ENCODE data around the gene ZNF385B.

The ZNF385B gene

DNA sequence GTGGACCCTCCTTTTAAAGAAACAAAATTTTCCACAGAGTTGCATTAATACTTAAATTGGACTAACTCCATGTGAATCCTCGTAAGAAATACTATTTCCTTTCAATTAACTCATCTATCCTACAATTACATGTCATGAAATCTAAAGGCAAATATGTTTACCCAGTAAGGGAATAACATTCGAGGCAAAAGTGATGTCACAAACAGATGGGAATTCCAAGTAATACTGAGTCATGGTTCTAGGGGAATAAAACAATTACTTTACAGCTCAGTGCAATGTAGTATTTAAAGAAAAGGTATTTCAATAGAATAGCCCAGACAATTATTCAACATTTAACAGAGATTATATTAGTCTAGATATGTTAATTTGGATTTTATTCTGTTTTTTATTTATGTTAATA lies 205.8 kb downstream of the ZNF385B start:
- TF ChIP-seq POLR2AphosphoS5 (IDR thresholded peaks at IDR 0.05; ENCODE audit: low read depth): no peak
- TF ChIP-seq, protein P1, sequence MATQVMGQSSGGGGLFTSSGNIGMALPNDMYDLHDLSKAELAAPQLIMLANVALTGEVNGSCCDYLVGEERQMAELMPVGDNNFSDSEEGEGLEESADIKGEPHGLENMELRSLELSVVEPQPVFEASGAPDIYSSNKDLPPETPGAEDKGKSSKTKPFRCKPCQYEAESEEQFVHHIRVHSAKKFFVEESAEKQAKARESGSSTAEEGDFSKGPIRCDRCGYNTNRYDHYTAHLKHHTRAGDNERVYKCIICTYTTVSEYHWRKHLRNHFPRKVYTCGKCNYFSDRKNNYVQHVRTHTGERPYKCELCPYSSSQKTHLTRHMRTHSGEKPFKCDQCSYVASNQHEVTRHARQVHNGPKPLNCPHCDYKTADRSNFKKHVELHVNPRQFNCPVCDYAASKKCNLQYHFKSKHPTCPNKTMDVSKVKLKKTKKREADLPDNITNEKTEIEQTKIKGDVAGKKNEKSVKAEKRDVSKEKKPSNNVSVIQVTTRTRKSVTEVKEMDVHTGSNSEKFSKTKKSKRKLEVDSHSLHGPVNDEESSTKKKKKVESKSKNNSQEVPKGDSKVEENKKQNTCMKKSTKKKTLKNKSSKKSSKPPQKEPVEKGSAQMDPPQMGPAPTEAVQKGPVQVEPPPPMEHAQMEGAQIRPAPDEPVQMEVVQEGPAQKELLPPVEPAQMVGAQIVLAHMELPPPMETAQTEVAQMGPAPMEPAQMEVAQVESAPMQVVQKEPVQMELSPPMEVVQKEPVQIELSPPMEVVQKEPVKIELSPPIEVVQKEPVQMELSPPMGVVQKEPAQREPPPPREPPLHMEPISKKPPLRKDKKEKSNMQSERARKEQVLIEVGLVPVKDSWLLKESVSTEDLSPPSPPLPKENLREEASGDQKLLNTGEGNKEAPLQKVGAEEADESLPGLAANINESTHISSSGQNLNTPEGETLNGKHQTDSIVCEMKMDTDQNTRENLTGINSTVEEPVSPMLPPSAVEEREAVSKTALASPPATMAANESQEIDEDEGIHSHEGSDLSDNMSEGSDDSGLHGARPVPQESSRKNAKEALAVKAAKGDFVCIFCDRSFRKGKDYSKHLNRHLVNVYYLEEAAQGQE (IDR thresholded peaks at IDR 0.05; ENCODE audit: insufficient replicate concordance, low read depth): no peak
- TF ChIP-seq, protein P2, sequence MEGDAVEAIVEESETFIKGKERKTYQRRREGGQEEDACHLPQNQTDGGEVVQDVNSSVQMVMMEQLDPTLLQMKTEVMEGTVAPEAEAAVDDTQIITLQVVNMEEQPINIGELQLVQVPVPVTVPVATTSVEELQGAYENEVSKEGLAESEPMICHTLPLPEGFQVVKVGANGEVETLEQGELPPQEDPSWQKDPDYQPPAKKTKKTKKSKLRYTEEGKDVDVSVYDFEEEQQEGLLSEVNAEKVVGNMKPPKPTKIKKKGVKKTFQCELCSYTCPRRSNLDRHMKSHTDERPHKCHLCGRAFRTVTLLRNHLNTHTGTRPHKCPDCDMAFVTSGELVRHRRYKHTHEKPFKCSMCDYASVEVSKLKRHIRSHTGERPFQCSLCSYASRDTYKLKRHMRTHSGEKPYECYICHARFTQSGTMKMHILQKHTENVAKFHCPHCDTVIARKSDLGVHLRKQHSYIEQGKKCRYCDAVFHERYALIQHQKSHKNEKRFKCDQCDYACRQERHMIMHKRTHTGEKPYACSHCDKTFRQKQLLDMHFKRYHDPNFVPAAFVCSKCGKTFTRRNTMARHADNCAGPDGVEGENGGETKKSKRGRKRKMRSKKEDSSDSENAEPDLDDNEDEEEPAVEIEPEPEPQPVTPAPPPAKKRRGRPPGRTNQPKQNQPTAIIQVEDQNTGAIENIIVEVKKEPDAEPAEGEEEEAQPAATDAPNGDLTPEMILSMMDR (IDR thresholded peaks at IDR 0.05; ENCODE audit: insufficient read depth, low read length): no peak
- TF ChIP-seq SPI1 (IDR thresholded peaks at IDR 0.05; ENCODE audit: borderline replicate concordance, low read depth): no peak
- no peak for DNase-seq (ENCODE audit: low read depth in 1 of 2, low spot score in 1 of 2)
- no peaks in the 10 kb centered on the region for H3K27me3 ChIP-seq (ENCODE audit: insufficient read depth, poor library complexity, severe bottlenecking)
- no peak overlapping the region for H3K4me3 ChIP-seq (replicated peaks; ENCODE audit: insufficient read depth, low read length)
- H3K27ac ChIP-seq (replicated peaks): no peak overlapping the region

- no peak overlapping the region for H3K4me3 ChIP-seq (replicated peaks; ENCODE audit: insufficient read depth, low read length)
- H3K27me3 ChIP-seq (ENCODE audit: insufficient read depth, poor library complexity, severe bottlenecking): no peaks in the 10 kb centered on the region
- no peak for DNase-seq (ENCODE audit: low read depth in 1 of 2, low spot score in 1 of 2)
- TF ChIP-seq GABPA (IDR thresholded peaks at IDR 0.05; ENCODE audit: low read depth): no peak
- TF ChIP-seq, protein P2 (IDR thresholded peaks at IDR 0.05; ENCODE audit: insufficient read depth, low read length): no peak
- no peak for TF ChIP-seq SPI1 (IDR thresholded peaks at IDR 0.05; ENCODE audit: borderline replicate concordance, low read depth)
- TF ChIP-seq, protein P1 (IDR thresholded peaks at IDR 0.05; ENCODE audit: insufficient replicate concordance, low read depth): no peak
- no peak for TF ChIP-seq POLR2AphosphoS5 (IDR thresholded peaks at IDR 0.05; ENCODE audit: low read depth)
- no peak overlapping the region for H3K27ac ChIP-seq (replicated peaks)
These were observed 206.6 kb downstream of the ZNF385B start for GRCh38 chr2:179654806-179655205.

GRCh38 chr2:179652296-179652695 lies 209.1 kb downstream of the ZNF385B start:
- TF ChIP-seq POLR2AphosphoS5 (IDR thresholded peaks at IDR 0.05; ENCODE audit: low read depth) (no peak), SPI1 (IDR thresholded peaks at IDR 0.05; ENCODE audit: borderline replicate concordance, low read depth) (no peak), GABPA (IDR thresholded peaks at IDR 0.05; ENCODE audit: low read depth) (no peak)
- TF ChIP-seq, protein P2 (IDR thresholded peaks at IDR 0.05; ENCODE audit: insufficient read depth, low read length): no peak
- TF ChIP-seq, protein P1 (IDR thresholded peaks at IDR 0.05; ENCODE audit: insufficient replicate concordance, low read depth): no peak
- no peak for DNase-seq (ENCODE audit: low read depth in 1 of 2, low spot score in 1 of 2)

More at GRCh38 chr2:179652296-179652695, 209.1 kb downstream of the ZNF385B start:
- Histone ChIP-seq H3K4me3 (replicated peaks; ENCODE audit: insufficient read depth, low read length) (no peak overlapping the region), H3K27ac (replicated peaks) (no peak overlapping the region), H3K27me3 (ENCODE audit: insufficient read depth, poor library complexity, severe bottlenecking) (no peaks in the 10 kb centered on the region)
